Fibroblast of mammary gland (primary cell): ENCODE results near the gene FBXO9.
A peak's percentile ranks its signal among the peaks of the same experiment; 100 is the strongest.
"Not testable (repeated sequence)": the region's sequence is repeated elsewhere in the genome, so short reads cannot be mapped to it uniquely, and the experiment has no call there.

Experiments
- DNase-seq: peaks from one replicate; pipeline ENCODE4 v3.0.0-alpha.2; 2010; ENCODE audit warnings: low read depth
- H3K4me3 ChIP-seq: 2 replicates; pipeline ENCODE4 v1.5.1; 2011; ENCODE audit warnings: low read depth, mild to moderate bottlenecking, low read length, moderate library complexity; ENCODE audit not compliant: control insufficient read depth
- TF ChIP-seq, protein P1 (sequence below): conservative IDR thresholded peaks from 2 replicates; pipeline ENCODE4 v1.5.1; 2011; ENCODE audit warnings: low read depth, low read length, inconsistent platforms; ENCODE audit not compliant: control insufficient read depth, insufficient read depth

FBXO9 gene

GRCh38 chr6:53056273-53056672, 8.9 kb upstream of the FBXO9 start:
- H3K4me3 ChIP-seq, result no peak overlapping the region
- DNase-seq, result no peak
- TF ChIP-seq, protein P1, sequence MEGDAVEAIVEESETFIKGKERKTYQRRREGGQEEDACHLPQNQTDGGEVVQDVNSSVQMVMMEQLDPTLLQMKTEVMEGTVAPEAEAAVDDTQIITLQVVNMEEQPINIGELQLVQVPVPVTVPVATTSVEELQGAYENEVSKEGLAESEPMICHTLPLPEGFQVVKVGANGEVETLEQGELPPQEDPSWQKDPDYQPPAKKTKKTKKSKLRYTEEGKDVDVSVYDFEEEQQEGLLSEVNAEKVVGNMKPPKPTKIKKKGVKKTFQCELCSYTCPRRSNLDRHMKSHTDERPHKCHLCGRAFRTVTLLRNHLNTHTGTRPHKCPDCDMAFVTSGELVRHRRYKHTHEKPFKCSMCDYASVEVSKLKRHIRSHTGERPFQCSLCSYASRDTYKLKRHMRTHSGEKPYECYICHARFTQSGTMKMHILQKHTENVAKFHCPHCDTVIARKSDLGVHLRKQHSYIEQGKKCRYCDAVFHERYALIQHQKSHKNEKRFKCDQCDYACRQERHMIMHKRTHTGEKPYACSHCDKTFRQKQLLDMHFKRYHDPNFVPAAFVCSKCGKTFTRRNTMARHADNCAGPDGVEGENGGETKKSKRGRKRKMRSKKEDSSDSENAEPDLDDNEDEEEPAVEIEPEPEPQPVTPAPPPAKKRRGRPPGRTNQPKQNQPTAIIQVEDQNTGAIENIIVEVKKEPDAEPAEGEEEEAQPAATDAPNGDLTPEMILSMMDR, result no peak

- DNase-seq, result no peak
- TF ChIP-seq, protein P1, result no peak
- no peak overlapping the region for H3K4me3 ChIP-seq
Observed at GRCh38 chr6:53058388-53059195, 6.6 kb upstream of the FBXO9 start.

DNA sequence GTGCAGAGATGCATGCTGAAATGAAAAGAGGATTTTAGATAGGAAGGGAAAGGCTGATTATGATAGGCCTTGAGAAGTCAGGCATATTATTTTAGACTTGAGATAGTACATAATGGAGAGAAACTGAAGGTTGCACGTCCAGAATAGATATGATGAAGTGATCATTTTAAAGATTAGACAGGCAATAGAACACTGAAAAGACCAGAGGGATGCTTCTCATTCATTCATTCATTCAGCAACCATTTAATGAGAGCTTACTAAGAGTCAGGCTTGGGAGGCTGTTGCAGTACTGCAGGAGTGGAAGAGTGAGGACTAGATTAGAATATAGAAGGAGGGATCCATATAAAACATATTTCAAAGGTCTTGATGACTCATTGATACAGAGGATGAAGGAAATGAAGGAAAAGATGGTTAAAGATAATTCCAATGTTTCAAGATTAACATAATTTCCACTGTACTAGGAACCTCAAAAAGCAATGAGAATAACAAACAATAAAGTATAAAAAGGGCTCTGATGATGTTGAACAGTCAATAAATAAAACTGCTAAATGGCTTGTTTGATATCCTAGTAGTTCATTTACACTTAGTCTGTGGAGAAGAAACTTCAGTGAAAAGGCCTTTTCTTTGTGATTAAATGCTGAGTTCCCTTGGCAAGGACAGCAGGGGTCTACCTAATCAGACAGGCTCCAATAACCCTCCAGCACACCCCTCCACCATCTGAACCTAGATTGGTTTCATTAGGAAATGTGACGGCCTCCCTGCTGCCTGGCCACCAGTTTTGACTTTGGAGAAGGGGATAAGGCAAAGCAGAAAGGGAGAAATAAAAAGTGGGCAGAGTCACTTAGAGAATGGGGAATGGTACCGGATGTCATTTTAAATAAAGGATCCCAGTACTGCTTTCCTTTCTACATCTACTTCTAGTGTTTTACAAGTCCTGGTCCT, 5.3 kb upstream of the FBXO9 start:
- TF ChIP-seq, protein P1, result no peak
- DNase-seq, result no peak
- H3K4me3 ChIP-seq, result peak overlapping the region; percentile 84

DNA sequence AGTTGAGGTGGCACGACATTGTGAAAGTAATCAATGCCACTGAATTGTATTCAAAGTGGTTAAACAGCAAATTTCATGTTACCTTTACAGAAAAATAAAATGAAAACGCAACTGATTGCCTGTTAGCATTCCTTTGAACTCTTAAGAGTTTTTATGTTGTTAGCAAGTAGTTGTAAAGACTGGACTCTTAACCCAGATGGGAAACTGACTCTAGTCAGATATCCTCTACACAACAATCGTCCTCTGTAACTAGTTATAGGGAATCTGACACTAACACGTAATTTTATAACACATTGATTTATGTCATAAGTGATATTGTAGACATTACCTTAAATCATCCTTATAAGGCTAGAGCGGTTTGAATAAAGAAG, 3.0 kb upstream of the FBXO9 start:
- TF ChIP-seq, protein P1, result no peak

GRCh38 chr6:53064255-53064654, 949 bp upstream of the FBXO9 start:
- H3K4me3 ChIP-seq, result peak overlapping the region; percentile 89
- DNase-seq, result not testable (repeated sequence)

More for the DNA sequence above, 3.0 kb upstream of the FBXO9 start:
- no peak for DNase-seq
- H3K4me3 ChIP-seq, result peak overlapping the region; percentile 84

GRCh38 chr6:53064726-53065265, 408 bp upstream of the FBXO9 start:
- TF ChIP-seq, protein P1, result no peak
- peak; percentile 97 for DNase-seq
- H3K4me3 ChIP-seq, result peak overlapping the region; percentile 89

- peak; percentile 41 for DNase-seq
- peak overlapping the region; percentile 89 for H3K4me3 ChIP-seq
- TF ChIP-seq, protein P1, result no peak
Observed at GRCh38 chr6:53066077-53066417, 843 bp downstream of the FBXO9 start.
